ENCODE results near the gene PARD6G. TPM values are rescaled to one million over a fixed set of nuclear protein-coding genes. Genes with fewer than 3 reads are reported as not detected.

The PARD6G gene
- total and polyA plus RNA-seq, 10 of the 15 experiments (the other 5 are each of a cell fraction or from before 2014, with no cell fraction given), result 0.20 to 2.0 (median 0.60) TPM

GRCh38 chr18:80133124-80133523 is 114.2 kb downstream of the PARD6G start (continued):
- TF ChIP-seq EP300 (IDR thresholded peaks at IDR 0.05; ENCODE audit: borderline replicate concordance in 1 of 2, control insufficient read depth in 1 of 2, low read depth in 2 of 2, low read length in 2 of 2), result no peak
- TF ChIP-seq CHD4 (IDR thresholded peaks at IDR 0.05), result no peak

- WGBS (ENCODE audit: insufficient coverage, insufficient replicate concordance, low lambda C conversion rate, missing lambda C conversion rate), result 96% methylated on average over 2 of the region's 3 CpGs
- Histone ChIP-seq H2AFZ (ENCODE audit: control insufficient read depth, low read depth, low read length) (no peak overlapping the region), H3K27me3 (replicated peaks in 1 of 2; ENCODE audit: control insufficient read depth in 2 of 2, insufficient read depth in 2 of 2, low read length in 1 of 2) (no peaks in the 10 kb centered on the region), H3K4me1 (ENCODE audit: control insufficient read depth, insufficient read depth, low read length) (no peaks in the 10 kb centered on the region; the same call in 1 of the 2 replicates), H3K27ac (ENCODE audit: control insufficient read depth, insufficient read depth) (peak overlapping the region; percentile 14; the same call in 1 of the 2 replicates), H3K9ac (ENCODE audit: control insufficient read depth, insufficient read depth, low read length) (no peak overlapping the region), H3K36me3 (ENCODE audit: control insufficient read depth in 2 of 2, insufficient read depth in 2 of 2, low read length in 1 of 2) (peaks cover 2 to 11% of the 10 kb centered on the region in 2 experiments; a peak in 3 of 4 replicates), H3K79me2 (ENCODE audit: control insufficient read depth, insufficient read depth, low read length) (peaks cover 7% of the 10 kb centered on the region), H3K4me2 (ENCODE audit: control insufficient read depth, insufficient read depth) (no peak overlapping the region), H3K9me3 (replicated peaks; ENCODE audit: control insufficient read depth, insufficient read depth, low read length) (no peaks in the 10 kb centered on the region), H4K20me1 (ENCODE audit: control insufficient read depth, insufficient read depth) (no peaks in the 10 kb centered on the region), H3K4me3 (no peak overlapping the region)
- SMC1A ChIA-PET (ENCODE audit: uncharacterized antibody, unreplicated experiment), result interaction anchor here (1.2 to 1.3 kb wide), 2 partner anchors 9 to 26 kb away, joined by 3 to 4 read pairs; no protein-coding TSS in a partner anchor
- TSS peak; percentile 18 for BruUV-seq (replicated peaks)
- in situ Hi-C loops (cut with MboI), result no loop called here
- POLR2A ChIA-PET, result no interaction called here
- intact Hi-C loops (cut with micrococcal nuclease; ENCODE audit: unreplicated experiment), result no loop called here
- DNase-seq (ENCODE audit: low read depth, low spot score) (no peak), ATAC-seq (no peak; the same call in 2 of the 3 replicates), FAIRE-seq (no peak)
- CTCF ChIA-PET, result interaction anchor here (0.7 kb wide), 1 partner anchor 15 kb away, joined by 4 read pairs; no protein-coding TSS in a partner anchor
- RAD21 ChIA-PET (ENCODE audit: unreplicated experiment), result no interaction called here
- TF ChIP-seq NR2C2 (IDR thresholded peaks at IDR 0.05; ENCODE audit: borderline replicate concordance, control insufficient read depth, insufficient read length, low read depth) (no peak), MYB (IDR thresholded peaks at IDR 0.05; ENCODE audit: borderline replicate concordance, low read depth, low read length) (no peak), CUX1 (IDR thresholded peaks at IDR 0.05; ENCODE audit: insufficient replicate concordance, low read depth, low read length) (no peak), E2F8 (IDR thresholded peaks at IDR 0.05; ENCODE audit: low read depth, partially characterized antibody) (no peak), MAX (IDR thresholded peaks at IDR 0.05; ENCODE audit: low read depth, low read length) (no peak), TARDBP (IDR thresholded peaks at IDR 0.05; ENCODE audit: borderline replicate concordance) (no peak), SKIL (IDR thresholded peaks at IDR 0.05; ENCODE audit: low read depth, poor library complexity, severe bottlenecking) (no peak), RAD21 (IDR thresholded peaks at IDR 0.05; ENCODE audit: insufficient read depth, low read depth, low read length) (no peak)
Observed at GRCh38 chr18:80132180-80132812, 115.0 kb downstream of the PARD6G start.

All from GM12878 (cell line).